DLD1 (cell line): ENCODE data around the gene CLCN4.

Experiments
- in situ Hi-C: cut with HindIII; loops from 2 replicates; pipeline ENCODE4 v1.10.0; 2017; ENCODE audit warnings: low sequenced_read_pairs

Gene CLCN4

DNA sequence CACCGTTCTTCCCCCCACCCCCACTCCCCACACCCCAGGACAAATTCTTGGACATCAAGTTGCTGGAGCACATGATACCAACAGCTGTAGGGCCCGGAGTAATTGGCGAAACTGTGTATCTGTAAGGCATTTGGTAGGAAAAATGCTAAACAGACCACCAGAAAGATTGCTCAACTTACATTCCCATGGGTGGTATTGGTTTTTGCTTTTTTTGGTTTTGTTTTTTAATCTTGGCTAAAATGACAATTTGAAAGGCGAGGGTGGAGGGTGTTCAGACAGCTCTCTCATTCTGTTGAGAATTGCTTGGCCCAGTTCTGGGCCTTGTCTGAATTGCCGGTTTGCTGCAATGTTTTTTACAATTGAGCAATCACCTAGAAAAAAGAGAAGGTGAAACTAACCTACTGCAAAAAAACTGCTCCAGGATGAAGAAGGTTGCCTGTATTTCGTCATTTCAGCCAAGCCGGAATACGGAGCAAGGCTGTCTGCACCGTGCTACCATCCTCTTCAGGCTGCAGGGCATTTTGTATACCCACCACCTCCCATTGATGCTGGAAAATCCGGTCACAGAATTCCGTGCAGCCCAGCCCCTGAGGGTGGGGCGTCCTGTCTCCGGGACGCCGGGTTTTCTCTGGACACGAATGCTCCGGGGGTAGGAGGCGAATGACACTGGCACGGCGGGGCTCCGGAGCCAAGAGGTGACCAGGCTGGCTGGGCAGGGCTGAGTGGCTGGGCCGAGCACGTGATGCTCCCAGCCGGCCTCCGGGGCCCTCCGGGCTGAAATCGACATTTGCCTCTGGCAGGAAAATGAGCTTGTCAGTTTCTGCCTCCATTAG lies at the start of gene CLCN4:
Gene CLCN4, plus strand, starts transcription at position 777 of the 833 bp plus-strand sequence. CDS start 28,058 bp downstream, outside the sequence.
- in situ Hi-C loops, result no loop called here

DNA sequence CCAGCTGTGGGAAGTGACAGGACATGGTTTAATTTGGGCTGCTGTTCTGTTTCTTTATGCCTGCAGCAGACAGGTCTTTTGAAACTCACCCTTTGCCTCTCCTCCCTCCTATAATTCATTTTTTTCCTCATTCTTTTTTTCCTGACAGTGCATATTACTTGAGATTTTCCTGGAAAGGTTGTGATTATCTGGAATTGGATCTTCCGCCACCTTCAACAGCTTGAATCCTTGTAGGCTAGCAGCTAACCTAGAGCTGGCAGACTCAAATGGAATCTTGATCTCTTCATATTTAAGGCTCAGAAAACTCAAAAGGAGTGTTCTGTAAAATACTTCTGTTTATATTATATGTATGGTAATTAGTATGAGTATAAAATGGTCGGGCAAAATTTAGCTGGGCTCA lies 49.3 kb upstream of the CLCN4 start:
- in situ Hi-C loops, result no loop called here

DNA sequence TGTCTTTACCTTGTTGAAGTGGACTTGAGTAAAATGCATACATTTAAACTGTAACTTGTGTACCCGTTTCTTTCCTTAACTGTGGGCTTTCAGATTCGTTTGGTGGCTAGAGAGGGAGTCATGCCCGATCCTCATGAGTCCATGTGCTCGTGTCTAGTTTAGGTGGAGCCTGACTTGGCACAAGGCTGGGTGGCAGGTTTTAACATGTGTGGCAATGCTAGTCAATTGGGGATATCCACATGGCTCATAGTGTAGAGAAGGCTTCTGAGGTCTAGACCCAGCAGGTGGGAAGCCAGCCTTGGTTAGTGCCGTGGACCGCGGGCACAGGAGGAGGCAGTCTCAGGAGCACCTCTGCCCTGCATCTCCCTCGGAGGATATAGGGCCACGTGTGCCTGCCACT lies 48.5 kb upstream of the CLCN4 start:
- in situ Hi-C loops, result no loop called here

DNA sequence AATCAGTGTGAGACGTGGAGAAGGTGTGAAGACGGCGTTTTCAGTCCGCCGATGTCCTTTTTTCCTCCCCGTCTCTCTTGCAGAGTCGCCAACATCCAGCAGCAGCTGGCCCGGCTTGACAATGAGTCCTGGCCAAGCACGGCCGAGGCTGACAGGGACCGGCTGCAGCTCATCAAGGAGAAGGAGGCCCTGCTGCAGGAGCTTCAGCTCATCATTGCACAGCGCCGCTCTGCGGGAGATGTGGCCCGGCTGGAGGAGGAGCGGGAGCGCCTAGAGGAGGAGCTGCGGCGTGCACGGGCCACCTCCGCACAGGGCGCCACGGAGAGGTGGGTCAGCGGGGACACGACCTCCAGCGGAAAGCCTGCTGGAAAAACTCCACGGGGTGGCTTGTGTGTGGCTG lies 47.1 kb upstream of the CLCN4 start:
- in situ Hi-C loops, result no loop called here

DNA sequence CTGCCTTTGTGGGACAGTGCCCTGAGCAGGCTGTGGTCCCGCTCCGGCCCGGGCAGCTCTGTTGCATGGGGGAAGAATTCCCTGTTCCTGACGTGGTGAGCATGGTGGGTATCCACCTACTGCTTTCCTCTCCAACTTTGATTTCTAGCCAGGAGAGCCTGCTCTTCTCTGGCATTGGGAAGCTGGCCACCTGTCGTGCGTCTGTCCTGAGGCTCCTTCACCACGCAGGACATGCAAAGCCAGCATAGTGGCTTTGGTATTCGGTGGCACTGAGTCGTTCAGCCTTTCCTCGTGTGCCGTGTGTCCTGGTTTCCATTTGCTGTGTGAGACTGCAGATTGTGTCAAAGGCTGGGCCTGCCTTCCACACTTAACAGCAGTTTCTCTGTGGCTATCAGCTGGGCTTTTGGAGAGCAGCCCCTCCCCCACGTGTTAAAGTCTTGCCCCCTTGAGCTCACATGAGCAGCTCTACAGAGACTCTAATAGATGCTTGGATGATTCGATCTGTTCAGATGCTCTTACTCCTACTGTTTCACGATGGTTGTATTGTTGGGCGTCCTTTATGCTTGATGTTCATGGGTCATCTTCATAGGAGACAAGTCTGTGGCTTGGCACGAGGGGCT lies 46.3 kb upstream of the CLCN4 start:
- in situ Hi-C loops, result no loop called here

DNA sequence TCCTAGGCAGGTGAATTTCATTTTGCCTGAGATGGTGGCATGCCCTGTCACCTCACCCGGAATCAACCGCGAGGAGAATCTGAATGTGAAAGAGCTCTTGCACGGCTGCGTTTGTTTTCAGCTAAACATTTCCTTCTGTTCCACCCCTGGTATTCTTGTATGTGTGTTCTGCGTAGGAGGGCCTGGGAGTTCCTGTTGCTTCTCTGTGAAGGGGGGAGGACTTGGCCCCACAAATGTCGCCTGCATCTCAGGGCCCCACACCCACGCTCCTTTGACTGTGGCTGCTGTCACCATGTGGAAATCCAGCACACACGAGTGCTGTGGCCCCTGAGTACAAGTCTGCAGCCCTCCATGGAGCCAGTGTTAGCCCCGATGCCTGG lies 45.8 kb upstream of the CLCN4 start:
- in situ Hi-C loops, result no loop called here

DNA sequence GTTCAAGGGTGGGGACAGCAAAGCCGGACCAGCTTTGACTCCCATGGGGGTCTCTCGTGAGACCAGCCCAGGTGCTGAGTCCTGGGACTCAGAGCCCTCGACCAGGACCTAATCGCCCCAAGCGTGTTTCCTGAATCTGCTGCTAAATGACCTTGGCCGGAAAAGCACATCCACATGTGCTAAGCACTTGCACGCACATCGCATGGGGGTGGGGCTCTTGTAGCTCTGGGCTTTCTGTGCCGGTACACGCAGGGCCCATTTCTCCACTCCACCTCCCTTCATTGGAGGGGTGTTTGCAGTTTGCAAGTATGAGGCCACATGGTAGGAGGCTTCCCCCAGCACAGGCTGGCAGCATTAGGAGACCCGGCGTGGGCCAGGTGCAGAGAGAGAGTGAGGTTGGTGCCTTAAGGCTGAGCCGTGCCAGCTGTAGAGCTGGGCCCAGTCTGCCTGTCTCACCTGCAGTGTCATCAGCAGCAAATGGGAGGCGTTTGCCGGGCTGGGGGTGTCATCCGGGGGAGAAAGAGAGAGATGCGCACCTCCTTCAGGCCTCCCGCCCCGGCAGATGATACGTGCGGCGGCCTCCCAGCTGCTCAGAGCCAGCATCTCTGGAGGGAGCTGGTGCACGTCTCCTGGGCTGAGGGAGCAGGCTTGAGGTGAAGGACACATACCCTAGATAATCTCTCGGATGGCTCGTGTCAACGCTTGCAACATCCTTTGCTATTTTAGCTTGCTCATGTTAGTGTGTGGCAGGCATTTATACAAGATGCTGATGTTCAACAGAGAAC lies 45.2 kb upstream of the CLCN4 start:
- in situ Hi-C loops, result no loop called here

DNA sequence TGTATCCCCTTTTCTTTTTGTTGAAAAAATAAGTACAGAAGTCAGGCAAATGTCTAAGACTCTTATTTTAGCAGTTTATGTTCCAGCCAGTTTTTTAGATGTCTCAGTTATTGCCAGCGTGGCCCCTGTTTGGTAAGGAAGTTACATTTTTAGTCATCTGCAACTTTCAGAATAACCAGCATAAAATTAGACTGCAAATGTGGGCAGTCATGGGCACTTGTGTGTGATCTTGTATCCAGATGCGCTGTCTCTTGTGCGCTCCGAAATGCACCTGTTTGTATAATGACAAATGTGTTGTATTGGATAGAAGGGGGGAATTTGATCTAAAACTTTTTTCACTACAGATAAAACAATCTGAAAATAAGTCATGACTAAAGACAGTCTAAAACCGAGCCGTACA lies 44.3 kb upstream of the CLCN4 start:
- in situ Hi-C loops, result no loop called here

DNA sequence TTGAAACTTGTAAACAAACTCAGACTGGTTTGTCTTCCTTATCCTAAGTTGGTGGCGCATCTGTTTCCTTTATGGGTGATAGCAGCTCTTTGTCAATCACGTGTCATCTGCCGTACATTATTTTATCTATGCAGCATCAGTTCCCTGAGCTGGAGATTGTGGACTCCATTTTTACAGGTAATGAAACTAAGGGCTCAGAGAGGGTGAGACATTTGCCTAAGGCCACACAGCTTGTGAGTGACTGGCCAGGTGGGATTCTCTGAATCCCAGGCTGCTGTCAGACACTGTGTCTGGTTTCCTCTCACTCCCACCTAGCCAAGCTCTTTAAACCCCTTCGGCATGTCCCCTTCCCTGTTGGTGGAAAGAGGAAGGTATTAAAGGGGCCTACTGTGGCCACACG lies 41.7 kb upstream of the CLCN4 start:
- in situ Hi-C loops, result no loop called here

DNA sequence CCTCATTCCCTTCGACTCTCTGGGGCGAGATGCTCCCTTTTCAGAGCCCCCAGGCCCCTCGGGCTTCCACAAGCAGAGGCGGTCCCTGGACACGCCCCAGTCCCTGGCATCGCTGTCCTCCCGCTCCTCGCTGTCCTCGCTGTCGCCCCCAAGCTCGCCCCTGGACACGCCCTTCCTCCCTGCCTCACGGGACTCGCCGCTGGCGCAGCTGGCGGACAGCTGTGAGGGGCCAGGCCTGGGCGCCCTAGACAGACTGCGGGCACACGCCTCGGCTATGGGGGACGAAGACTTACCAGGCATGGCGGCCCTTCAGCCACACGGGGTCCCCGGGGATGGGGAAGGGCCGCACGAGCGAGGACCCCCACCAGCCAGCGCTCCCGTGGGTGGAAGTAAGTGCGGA lies 39.5 kb upstream of the CLCN4 start:
- in situ Hi-C loops, result no loop called here

DNA sequence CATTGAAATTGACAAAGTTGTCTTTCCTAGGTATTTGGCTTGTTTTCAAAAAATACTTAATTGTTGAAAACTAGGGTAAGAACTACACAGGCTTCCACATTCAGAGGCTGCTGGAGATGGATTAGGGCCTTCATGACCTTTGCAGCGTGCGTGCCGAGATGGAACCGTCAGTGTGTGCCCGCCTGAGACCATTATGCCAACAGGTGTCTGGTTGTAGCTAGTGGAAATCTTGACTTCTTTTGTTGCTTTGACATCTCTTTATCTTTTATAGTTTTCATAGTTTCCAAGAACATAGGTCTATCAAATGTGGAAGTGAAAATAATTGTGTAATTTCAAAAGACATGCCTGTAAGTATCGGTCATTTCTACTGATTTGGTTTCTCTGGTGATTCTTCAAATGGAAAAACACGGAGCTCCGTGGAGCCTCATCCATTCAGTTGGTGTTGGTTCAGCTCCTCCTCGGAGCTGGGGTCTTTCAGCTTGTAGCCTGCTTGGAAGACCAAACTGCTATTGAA lies 38.9 kb upstream of the CLCN4 start:
- in situ Hi-C loops, result no loop called here

DNA sequence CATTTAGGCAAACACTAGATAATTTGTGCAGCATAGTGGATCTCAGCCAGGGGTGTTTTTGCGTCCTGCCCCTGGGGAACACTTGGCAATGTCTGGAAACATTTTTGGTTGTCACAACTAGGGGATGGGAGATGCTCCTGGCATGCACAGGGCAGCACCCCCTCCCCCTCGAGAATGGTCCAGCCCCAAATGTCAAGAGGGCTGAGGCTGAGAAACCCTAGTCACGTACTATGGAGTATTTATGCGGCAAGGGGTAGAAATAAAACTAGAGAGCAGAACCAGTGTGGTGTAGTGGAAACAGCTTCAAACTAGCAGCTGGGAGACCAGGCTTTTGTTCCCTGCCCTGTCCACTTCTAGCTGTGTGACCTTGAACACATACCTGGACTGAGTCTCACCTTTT lies 38.2 kb upstream of the CLCN4 start:
- in situ Hi-C loops, result no loop called here

DNA sequence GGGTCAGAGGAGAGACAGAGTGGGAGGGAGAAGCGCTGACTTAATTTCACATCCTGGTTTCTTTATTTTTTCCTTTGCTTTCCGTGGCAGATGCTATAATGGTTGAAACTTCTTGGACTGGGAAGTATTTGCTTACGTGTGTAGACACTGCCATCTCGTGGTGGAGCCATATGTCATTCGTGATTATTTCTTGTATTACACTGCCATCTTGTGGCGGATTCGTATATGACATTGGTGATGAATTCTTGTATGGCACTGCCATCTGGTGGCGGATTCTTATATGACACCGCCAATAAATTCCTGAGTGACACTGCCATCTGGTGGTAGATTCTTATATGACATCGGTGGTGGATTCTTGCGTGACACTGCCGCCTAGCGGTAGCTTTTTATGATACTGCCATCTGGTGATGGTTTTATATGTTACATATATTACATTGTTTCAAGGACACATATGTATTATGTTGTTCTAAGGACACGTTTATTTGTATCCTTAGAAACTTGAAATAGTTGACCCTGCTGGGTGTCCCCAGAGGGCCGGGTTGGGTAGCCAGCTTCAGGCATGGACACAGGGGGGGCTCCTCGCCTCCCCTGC lies 37.3 kb upstream of the CLCN4 start:
- in situ Hi-C loops, result no loop called here

DNA sequence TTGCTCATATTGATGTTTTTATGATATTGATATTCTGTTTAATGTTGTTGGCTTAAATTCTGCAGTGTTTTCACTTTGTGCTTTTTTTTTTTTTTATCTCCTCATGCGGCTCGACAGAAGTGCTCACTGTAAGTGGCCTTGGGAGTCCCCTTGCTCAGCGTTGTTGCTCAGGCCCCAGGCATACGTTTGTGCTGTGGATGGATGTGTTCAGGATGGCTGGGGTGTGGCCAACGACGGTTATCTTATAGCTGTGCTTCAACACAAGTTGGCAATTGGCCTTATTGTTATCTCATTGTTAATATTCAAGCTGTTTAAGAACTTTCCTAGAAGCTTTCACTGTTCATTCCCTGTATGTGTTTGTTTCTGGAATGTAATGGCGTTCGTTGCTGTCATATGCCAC lies 36.4 kb upstream of the CLCN4 start:
- in situ Hi-C loops, result no loop called here

DNA sequence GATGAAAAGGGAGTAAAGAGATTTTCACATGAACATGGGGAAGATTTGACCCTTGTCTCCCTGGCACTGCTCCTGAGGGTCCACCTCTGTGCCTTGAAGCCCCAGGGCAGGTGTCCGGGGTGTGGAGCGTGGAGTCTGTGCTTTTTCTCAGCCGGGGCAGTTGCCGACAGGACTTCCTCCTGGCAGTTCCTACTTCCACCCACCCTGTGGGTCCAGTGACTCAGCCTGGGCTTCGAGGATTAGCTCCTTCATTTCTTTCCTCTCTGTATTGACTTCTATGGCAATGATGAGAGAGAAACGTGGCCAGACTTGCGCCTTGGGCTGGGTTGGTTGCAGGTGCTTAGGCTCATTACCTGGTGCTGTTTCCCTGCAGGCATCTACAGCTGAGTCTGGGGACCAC lies 35.9 kb upstream of the CLCN4 start:
- in situ Hi-C loops, result no loop called here

DNA sequence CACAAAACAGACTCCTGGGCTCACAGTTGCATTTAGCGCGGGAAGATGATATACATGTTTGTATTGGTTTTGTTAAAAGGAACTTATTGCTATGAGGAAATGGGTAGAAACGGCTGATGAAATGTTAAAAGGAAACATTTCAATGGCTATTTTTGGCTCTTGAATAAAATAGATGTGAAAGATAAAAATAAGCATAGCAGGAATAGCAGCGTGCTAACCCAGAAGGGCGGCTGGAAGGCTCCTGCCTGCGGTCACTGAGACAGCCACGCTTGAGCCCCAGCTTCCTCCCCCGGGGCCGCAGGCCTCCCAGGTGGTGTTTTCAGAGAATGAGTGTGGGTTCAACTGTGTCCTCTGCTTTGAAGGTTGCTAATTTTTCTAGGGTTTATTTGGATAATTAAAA lies 35.0 kb upstream of the CLCN4 start:
- in situ Hi-C loops, result no loop called here

DNA sequence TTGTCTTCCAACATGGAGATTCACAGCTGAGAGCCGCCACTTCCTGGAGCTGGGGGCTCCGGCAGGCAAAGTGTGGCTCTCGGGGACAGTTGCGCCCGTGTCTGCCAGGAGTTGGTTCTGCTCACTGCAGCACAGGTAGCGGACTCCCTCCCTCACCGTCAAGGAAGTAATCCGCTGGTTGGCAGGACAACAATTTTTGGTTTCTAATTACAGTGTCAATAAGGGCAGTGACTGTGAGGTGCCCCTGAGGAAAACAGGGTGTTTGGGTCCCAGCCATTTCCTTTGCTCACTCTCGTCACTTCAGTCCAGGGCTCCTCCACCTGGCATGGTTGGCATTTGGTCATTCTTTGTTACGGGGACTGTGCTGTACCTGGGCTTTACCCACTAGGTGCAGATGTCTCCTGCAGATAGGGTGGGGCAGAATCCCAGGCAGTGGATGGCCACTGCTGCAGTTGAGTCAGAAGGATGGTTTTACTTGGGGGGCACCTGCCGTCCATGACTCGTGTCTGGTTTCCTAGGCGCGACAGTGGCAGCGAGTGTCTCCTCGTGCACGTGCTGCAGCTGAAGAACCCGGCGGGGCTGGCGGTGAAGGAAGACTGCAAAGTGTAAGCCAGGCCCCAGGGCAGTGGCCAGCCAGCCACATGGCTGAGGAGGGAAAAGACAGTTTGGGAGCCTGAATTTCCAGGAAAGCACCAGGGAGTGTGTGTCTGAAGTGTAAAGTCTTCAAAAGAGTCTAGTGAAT lies 32.1 kb upstream of the CLCN4 start:
- in situ Hi-C loops, result no loop called here

DNA sequence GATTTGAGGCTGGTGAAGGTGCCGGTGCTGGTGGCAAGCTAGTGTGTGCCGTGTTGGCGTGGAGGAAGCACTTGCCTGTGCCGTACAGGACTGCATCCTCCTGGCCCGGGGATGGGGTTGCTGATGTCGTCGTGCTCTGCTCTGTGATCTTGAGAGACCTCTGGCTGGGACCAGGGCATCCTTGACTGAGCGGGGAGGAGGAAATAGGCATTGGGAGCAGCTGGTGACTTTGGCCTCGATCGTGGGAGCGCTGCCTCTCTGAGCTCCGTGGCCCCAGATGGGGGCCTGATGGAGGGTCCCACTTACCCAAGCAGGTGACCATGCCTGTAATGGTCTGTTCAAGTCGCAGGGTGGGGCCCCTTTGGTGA lies 31.5 kb upstream of the CLCN4 start:
- in situ Hi-C loops, result no loop called here

DNA sequence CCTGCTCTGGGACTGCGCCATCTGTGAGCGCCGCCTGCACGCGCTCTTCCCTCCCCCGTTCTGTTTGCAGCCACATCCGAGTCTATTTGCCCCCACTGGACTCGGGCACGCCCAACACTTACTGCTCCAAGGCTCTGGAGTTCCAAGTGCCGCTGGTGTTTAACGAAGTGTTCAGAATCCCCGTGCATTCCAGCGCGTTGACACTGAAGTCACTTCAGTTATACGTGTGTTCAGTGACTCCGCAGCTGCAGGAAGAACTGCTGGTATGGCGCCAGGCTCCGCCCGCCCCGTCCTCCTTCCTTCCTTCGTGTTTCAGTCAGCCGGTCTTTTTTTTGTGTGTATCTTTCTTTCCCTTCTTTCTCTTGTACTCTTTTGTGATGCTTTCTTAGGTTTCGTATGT lies 30.7 kb upstream of the CLCN4 start:
- in situ Hi-C loops, result no loop called here

DNA sequence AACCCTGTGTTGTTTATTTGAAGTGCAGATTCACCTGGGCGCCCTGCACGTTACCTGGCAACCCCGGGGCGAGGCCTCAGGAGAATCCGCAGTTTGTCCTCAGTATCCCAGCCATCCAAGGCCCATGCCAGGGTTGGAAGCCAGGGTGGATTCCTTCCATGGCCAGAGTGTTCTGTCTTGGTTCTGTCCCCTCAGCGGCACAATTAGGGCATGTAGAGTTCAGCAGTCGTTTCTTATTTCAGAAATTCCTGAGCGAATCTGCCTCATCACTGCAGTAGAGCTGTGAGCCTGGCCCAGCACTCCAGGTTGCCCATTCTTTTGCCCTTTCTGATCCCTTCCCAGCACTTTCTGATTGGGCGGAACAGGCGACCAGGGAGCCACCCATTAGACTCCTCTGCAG lies 29.9 kb upstream of the CLCN4 start:
- in situ Hi-C loops, result no loop called here

DNA sequence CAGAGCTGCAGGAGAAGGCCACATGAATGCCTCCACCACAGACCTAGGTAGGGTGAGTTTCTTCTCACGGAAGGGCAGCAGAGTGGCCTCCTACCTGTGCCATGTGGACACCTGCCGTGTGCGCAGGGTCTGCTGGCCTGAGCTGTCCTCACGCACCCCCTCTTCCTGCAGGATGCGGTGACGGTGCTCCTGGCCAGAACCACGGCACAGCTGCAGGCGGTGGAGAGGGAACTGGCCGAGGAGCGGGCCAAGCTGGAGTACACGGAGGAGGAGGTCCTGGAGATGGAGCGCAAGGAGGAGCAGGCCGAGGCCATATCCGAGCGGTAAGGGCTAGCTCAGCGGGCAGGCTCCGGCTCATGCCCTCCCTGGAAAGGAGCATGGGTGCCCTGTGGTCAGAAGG lies 28.4 kb upstream of the CLCN4 start:
- in situ Hi-C loops, result no loop called here
